ENCODE data around the gene SOHLH1. TPM values are rescaled to one million over a fixed set of nuclear protein-coding genes. Genes with fewer than 3 reads are reported as not detected.

Gene SOHLH1
- total RNA-seq, 4 donors from 2014 or later: not detected

- no peak overlapping the region for H3K4me3 ChIP-seq (replicated peaks in 1 of 3)
- no peaks in the 10 kb centered on the region for H3K36me3 ChIP-seq
- no peak overlapping the region for H3K27ac ChIP-seq
- intact Hi-C loops (cut with DNase I): no loop called here
- DNase-seq: no peak
- no peaks in the 10 kb centered on the region for H3K27me3 ChIP-seq
- 66 to 89% methylated on average over 5 to 12 of the region's 14 CpGs for WGBS, 2 donors
- no peaks in the 10 kb centered on the region for H3K4me1 ChIP-seq
- no peaks in the 10 kb centered on the region for H3K9me3 ChIP-seq
- no peak for TF ChIP-seq POLR2A (IDR thresholded peaks at IDR 0.05)
- TF ChIP-seq, protein P1, sequence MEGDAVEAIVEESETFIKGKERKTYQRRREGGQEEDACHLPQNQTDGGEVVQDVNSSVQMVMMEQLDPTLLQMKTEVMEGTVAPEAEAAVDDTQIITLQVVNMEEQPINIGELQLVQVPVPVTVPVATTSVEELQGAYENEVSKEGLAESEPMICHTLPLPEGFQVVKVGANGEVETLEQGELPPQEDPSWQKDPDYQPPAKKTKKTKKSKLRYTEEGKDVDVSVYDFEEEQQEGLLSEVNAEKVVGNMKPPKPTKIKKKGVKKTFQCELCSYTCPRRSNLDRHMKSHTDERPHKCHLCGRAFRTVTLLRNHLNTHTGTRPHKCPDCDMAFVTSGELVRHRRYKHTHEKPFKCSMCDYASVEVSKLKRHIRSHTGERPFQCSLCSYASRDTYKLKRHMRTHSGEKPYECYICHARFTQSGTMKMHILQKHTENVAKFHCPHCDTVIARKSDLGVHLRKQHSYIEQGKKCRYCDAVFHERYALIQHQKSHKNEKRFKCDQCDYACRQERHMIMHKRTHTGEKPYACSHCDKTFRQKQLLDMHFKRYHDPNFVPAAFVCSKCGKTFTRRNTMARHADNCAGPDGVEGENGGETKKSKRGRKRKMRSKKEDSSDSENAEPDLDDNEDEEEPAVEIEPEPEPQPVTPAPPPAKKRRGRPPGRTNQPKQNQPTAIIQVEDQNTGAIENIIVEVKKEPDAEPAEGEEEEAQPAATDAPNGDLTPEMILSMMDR (IDR thresholded peaks at IDR 0.05): no peak
Observed at GRCh38 chr9:135743021-135743420, 43.7 kb upstream of the SOHLH1 start.

DNA sequence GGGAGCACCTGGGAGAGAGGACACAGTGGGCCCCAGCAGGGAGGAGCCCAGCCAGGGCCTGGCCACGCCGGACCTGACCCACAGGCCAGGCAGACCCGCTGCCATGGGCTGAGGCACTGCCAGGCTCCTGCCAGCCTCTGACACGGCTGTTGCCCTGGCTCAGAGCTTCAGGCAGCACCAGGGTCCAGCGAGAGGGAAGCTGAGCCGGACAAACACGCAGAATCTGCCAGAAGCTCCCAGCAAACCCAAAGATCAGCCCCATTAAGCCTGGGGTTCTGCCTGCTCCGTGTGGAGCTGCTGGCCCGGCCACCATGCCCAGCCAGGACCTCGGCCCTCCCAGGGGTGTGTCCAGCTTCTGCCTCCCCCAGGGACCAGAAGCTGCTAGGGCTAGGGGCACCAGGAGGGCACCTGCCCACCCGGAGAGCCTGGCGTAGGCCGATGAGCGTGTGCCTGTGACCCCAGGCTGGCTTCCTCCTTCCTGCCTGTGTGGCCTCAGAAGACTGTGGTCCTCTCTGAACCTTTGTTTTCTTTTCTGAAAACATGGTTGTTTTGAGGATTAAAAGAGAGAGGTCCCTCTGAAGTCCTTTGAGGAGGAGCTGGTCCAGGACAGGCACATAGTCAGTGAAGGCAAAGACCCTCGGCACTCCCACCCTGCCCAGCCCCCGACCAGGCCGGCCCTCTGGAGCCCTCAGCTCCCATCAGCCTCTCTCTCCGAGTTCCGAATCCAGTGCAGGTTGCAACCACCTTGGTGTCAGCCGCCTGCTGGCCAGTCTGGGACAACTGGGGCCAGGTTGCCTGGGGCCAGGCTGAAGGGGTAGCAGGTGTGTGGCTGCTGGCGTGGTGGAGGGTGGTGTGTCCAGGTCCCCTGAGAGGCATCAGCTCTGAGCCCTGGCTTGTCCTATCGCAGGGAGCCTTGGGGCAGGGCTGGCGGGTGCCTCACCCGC lies 42.3 kb upstream of the SOHLH1 start:
- Histone ChIP-seq H3K36me3 (no peaks in the 10 kb centered on the region), H3K27me3 (no peaks in the 10 kb centered on the region), H3K4me1 (no peaks in the 10 kb centered on the region), H3K9me3 (no peaks in the 10 kb centered on the region), H3K4me3 (replicated peaks in 1 of 3) (no peak overlapping the region), H3K27ac (no peak overlapping the region)
- intact Hi-C loops (cut with DNase I): no loop called here
- WGBS, 2 donors: 70 to 80% methylated on average over 7 to 21 of the region's 24 CpGs
- no peak for TF ChIP-seq POLR2A (IDR thresholded peaks at IDR 0.05)
- no peak for DNase-seq

- intact Hi-C loops (cut with DNase I): no loop called here
- Histone ChIP-seq H3K9me3 (no peaks in the 10 kb centered on the region), H3K4me3 (replicated peaks in 1 of 3) (no peak overlapping the region), H3K4me1 (no peaks in the 10 kb centered on the region), H3K27ac (no peak overlapping the region), H3K36me3 (no peaks in the 10 kb centered on the region), H3K27me3 (no peaks in the 10 kb centered on the region)
- WGBS, 2 donors: 72 to 79% methylated on average over 22 to 23 of the region's 28 CpGs
- no peak for DNase-seq
- TF ChIP-seq, protein P1 (IDR thresholded peaks at IDR 0.05): no peak
- no peak for TF ChIP-seq POLR2A (IDR thresholded peaks at IDR 0.05)
Observed at GRCh38 chr9:135739271-135740220, 40.3 kb upstream of the SOHLH1 start.

- intact Hi-C loops (cut with DNase I): no loop called here
- Histone ChIP-seq H3K9me3 (no peaks in the 10 kb centered on the region), H3K27me3 (no peaks in the 10 kb centered on the region), H3K4me3 (replicated peaks in 1 of 3) (no peak overlapping the region), H3K4me1 (no peaks in the 10 kb centered on the region), H3K27ac (no peak overlapping the region), H3K36me3 (no peaks in the 10 kb centered on the region)
- 39 to 72% methylated on average over 5 to 7 of the region's 16 CpGs for WGBS, 2 donors
- DNase-seq: no peak
- TF ChIP-seq POLR2A (IDR thresholded peaks at IDR 0.05): no peak
- TF ChIP-seq, protein P1 (IDR thresholded peaks at IDR 0.05): no peak
Observed at GRCh38 chr9:135737840-135738521, 38.7 kb upstream of the SOHLH1 start.
